HEK293 (cell line): ENCODE data around the gene KDM5A.

Experiments used
- CTCF ChIA-PET: fragments of 350-600 bp; formaldehyde crosslinking; extraction: SDS; loops from one replicate; lab custom pipeline; 2021; ENCODE audit warnings: antibody characterized with exemption; lab: Yijun Ruan, JAX
- POLR2A ChIA-PET: fragments of 300-600 bp; formaldehyde crosslinking; extraction: SDS; loops from one replicate; lab custom pipeline; 2020; ENCODE audit warnings: antibody characterized with exemption, inconsistent platforms; lab: Yijun Ruan, JAX
- H3K27ac ChIP-seq: fragments of 200-500 bp; sonication (Bioruptor generic); 2 replicates; pipeline ENCODE4 v1.5.1; 2014; ENCODE audit warnings: low read depth, low read length, control low read depth, inconsistent platforms; ENCODE audit errors: extremely low read depth
- H3K36me3 ChIP-seq, 2 experiments: fragments of 200-500 bp in 1 of 2; sonication (Bioruptor generic) in 1 of 2; 1 replicate in 1 of 2; 2 replicates in 1 of 2; pipeline ENCODE4 v1.5.1; 2014 to 2017; ENCODE audit warnings: inconsistent platforms in 2 of 2, low read length in 2 of 2; ENCODE audit not compliant: control insufficient read depth in 2 of 2, insufficient read depth in 1 of 2
- H3K4me1 ChIP-seq: fragments of 200-500 bp; sonication (Bioruptor generic); 2 replicates; pipeline ENCODE4 v1.5.1; 2014; ENCODE audit warnings: mild to moderate bottlenecking, low read length, inconsistent platforms; ENCODE audit not compliant: control insufficient read depth, insufficient read depth
- H3K4me3 ChIP-seq: 2 replicates; pipeline ENCODE4 v1.5.1; 2011; ENCODE audit warnings: low read depth, mild to moderate bottlenecking, control low read depth, low read length, moderate library complexity
- H3K9me3 ChIP-seq: fragments of 200-500 bp; sonication (Bioruptor generic); 2 replicates; pipeline ENCODE4 v1.5.1; 2014; ENCODE audit warnings: low read depth, low read length, inconsistent platforms; ENCODE audit not compliant: control insufficient read depth, insufficient read depth
- EGR2 ChIP-seq: fragments of 450-650 bp; formaldehyde crosslinking; IDR thresholded peaks from 2 replicates; pipeline ENCODE4 v1.5.1; 2016; ENCODE audit warnings: low read depth, missing biosample characterization, missing genetic modification characterization
- KLF1 ChIP-seq: fragments of 450-650 bp; formaldehyde crosslinking; IDR thresholded peaks from 2 replicates; pipeline ENCODE4 v1.5.1; 2016; ENCODE audit warnings: missing biosample characterization, missing genetic modification characterization
- KLF8 ChIP-seq: fragments of 450-650 bp; formaldehyde crosslinking; IDR thresholded peaks from 2 replicates; pipeline ENCODE4 v1.5.1; 2016; ENCODE audit warnings: missing biosample characterization, missing genetic modification characterization
- MYNN ChIP-seq: fragments of 450-650 bp; formaldehyde crosslinking; IDR thresholded peaks from 2 replicates; pipeline ENCODE4 v1.5.1; 2016; ENCODE audit warnings: missing biosample characterization, missing genetic modification characterization, borderline replicate concordance
- SETDB1 ChIP-seq: IDR thresholded peaks from one replicate; pipeline ENCODE4 v1.6.1; 2017; ENCODE audit warnings: mild to moderate bottlenecking, low read length, moderate library complexity, mixed read lengths; ENCODE audit not compliant: insufficient read length
- ZFHX2 ChIP-seq: fragments of 450-650 bp; formaldehyde crosslinking; conservative IDR thresholded peaks from 2 replicates; pipeline ENCODE4 v1.5.1; 2016; ENCODE audit warnings: missing biosample characterization, missing genetic modification characterization
- ZNF140 ChIP-seq: fragments of 450-650 bp; formaldehyde crosslinking; IDR thresholded peaks from 2 replicates; pipeline ENCODE4 v1.5.1; 2016; ENCODE audit warnings: missing biosample characterization, missing genetic modification characterization
- ZNF146 ChIP-seq: fragments of 450-650 bp; formaldehyde crosslinking; IDR thresholded peaks from 2 replicates; pipeline ENCODE4 v1.5.1; 2016; ENCODE audit warnings: missing biosample characterization, missing genetic modification characterization
- ZNF214 ChIP-seq: fragments of 450-650 bp; formaldehyde crosslinking; IDR thresholded peaks from 2 replicates; pipeline ENCODE4 v1.5.1; 2017; ENCODE audit warnings: missing biosample characterization, mild to moderate bottlenecking, missing genetic modification characterization, borderline replicate concordance
- ZNF248 ChIP-seq: fragments of 450-650 bp; formaldehyde crosslinking; IDR thresholded peaks from 2 replicates; pipeline ENCODE4 v1.5.1; 2017; ENCODE audit warnings: missing biosample characterization, missing genetic modification characterization
- ZNF335 ChIP-seq: fragments of 450-650 bp; formaldehyde crosslinking; conservative IDR thresholded peaks from 2 replicates; pipeline ENCODE4 v1.5.1; 2016; ENCODE audit warnings: missing biosample characterization, missing genetic modification characterization
- TF ChIP-seq, protein P1 (sequence below): fragments of 450-650 bp; formaldehyde crosslinking; IDR thresholded peaks from 2 replicates; pipeline ENCODE4 v1.5.1; 2017; ENCODE audit warnings: missing biosample characterization, missing genetic modification characterization
- TF ChIP-seq, protein P2 (sequence below): fragments of 450-650 bp; formaldehyde crosslinking; IDR thresholded peaks from 2 replicates; pipeline ENCODE4 v1.5.1; 2016; ENCODE audit warnings: missing biosample characterization, missing genetic modification characterization
- TF ChIP-seq, protein P3 (sequence below): fragments of 450-650 bp; formaldehyde crosslinking; IDR thresholded peaks from 2 replicates; pipeline ENCODE4 v1.5.1; 2016; ENCODE audit warnings: missing biosample characterization, missing genetic modification characterization
- TF ChIP-seq, protein P4 (sequence below): fragments of 450-650 bp; formaldehyde crosslinking; IDR thresholded peaks from 2 replicates; pipeline ENCODE4 v1.5.1; 2016; ENCODE audit warnings: missing biosample characterization, missing genetic modification characterization, borderline replicate concordance
- TF ChIP-seq, protein P5 (sequence below): fragments of 450-650 bp; formaldehyde crosslinking; IDR thresholded peaks from 2 replicates; pipeline ENCODE4 v1.5.1; 2016; ENCODE audit warnings: missing biosample characterization, missing genetic modification characterization
- TF ChIP-seq, protein P6 (sequence below): fragments of 450-650 bp; formaldehyde crosslinking; IDR thresholded peaks from 2 replicates; pipeline ENCODE4 v1.5.1; 2016; ENCODE audit warnings: missing biosample characterization, missing genetic modification characterization

Gene KDM5A

DNA sequence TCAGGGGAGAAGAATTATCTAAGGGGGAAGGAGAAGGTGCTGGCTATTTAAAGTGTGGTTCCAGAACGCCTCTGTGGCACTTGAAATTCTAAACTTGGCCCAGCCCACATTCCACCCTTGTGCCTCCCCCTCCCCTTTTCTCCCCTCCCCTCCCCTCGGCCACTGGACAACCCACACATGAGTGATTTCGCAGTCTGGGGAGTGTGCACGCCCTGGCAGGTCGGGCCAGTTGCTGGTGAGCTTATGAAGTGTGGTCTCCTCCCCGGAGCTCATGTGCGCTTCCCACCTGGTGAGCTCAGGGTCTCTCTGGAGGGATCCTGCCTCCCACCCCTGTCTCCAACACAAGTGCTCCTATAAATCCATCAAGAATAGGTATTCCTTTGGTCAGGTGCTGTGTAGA is 126.3 kb downstream of the KDM5A start, which contains the start of gene SLC6A13:
SLC6A13 (minus strand) TSS at position 20 of the 400 bp plus-strand sequence. CDS start 2,784 bp downstream, outside the sequence.
- POLR2A ChIA-PET, result no interaction called here
- Histone ChIP-seq H3K27ac (no peak within 1 kb of the TSS), H3K36me3 (no peaks in the 10 kb centered on the region), H3K9me3 (no peaks in the 10 kb centered on the region), H3K4me3 (no peak within 1 kb of the TSS), H3K4me1 (no peaks in the 10 kb centered on the region)
- TF ChIP-seq, protein P1, sequence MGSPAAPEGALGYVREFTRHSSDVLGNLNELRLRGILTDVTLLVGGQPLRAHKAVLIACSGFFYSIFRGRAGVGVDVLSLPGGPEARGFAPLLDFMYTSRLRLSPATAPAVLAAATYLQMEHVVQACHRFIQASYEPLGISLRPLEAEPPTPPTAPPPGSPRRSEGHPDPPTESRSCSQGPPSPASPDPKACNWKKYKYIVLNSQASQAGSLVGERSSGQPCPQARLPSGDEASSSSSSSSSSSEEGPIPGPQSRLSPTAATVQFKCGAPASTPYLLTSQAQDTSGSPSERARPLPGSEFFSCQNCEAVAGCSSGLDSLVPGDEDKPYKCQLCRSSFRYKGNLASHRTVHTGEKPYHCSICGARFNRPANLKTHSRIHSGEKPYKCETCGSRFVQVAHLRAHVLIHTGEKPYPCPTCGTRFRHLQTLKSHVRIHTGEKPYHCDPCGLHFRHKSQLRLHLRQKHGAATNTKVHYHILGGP (tag by site-specific recombination), result no peak
- TF ChIP-seq, protein P2, sequence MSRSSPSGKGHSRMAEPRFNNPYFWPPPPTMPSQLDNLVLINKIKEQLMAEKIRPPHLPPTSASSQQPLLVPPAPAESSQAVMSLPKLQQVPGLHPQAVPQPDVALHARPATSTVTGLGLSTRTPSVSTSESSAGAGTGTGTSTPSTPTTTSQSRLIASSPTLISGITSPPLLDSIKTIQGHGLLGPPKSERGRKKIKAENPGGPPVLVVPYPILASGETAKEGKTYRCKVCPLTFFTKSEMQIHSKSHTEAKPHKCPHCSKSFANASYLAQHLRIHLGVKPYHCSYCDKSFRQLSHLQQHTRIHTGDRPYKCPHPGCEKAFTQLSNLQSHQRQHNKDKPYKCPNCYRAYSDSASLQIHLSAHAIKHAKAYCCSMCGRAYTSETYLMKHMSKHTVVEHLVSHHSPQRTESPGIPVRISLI (tag by site-specific recombination), result no peak
- TF ChIP-seq, protein P3, sequence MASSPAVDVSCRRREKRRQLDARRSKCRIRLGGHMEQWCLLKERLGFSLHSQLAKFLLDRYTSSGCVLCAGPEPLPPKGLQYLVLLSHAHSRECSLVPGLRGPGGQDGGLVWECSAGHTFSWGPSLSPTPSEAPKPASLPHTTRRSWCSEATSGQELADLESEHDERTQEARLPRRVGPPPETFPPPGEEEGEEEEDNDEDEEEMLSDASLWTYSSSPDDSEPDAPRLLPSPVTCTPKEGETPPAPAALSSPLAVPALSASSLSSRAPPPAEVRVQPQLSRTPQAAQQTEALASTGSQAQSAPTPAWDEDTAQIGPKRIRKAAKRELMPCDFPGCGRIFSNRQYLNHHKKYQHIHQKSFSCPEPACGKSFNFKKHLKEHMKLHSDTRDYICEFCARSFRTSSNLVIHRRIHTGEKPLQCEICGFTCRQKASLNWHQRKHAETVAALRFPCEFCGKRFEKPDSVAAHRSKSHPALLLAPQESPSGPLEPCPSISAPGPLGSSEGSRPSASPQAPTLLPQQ, result no peak
- TF ChIP-seq ZNF146 (tag by site-specific recombination) (no peak), ZFHX2 (tag by site-specific recombination) (peak; percentile 77), EGR2 (tag by site-specific recombination) (peak; percentile 89), KLF1 (tag by site-specific recombination) (no peak)
- TF ChIP-seq, protein P4, sequence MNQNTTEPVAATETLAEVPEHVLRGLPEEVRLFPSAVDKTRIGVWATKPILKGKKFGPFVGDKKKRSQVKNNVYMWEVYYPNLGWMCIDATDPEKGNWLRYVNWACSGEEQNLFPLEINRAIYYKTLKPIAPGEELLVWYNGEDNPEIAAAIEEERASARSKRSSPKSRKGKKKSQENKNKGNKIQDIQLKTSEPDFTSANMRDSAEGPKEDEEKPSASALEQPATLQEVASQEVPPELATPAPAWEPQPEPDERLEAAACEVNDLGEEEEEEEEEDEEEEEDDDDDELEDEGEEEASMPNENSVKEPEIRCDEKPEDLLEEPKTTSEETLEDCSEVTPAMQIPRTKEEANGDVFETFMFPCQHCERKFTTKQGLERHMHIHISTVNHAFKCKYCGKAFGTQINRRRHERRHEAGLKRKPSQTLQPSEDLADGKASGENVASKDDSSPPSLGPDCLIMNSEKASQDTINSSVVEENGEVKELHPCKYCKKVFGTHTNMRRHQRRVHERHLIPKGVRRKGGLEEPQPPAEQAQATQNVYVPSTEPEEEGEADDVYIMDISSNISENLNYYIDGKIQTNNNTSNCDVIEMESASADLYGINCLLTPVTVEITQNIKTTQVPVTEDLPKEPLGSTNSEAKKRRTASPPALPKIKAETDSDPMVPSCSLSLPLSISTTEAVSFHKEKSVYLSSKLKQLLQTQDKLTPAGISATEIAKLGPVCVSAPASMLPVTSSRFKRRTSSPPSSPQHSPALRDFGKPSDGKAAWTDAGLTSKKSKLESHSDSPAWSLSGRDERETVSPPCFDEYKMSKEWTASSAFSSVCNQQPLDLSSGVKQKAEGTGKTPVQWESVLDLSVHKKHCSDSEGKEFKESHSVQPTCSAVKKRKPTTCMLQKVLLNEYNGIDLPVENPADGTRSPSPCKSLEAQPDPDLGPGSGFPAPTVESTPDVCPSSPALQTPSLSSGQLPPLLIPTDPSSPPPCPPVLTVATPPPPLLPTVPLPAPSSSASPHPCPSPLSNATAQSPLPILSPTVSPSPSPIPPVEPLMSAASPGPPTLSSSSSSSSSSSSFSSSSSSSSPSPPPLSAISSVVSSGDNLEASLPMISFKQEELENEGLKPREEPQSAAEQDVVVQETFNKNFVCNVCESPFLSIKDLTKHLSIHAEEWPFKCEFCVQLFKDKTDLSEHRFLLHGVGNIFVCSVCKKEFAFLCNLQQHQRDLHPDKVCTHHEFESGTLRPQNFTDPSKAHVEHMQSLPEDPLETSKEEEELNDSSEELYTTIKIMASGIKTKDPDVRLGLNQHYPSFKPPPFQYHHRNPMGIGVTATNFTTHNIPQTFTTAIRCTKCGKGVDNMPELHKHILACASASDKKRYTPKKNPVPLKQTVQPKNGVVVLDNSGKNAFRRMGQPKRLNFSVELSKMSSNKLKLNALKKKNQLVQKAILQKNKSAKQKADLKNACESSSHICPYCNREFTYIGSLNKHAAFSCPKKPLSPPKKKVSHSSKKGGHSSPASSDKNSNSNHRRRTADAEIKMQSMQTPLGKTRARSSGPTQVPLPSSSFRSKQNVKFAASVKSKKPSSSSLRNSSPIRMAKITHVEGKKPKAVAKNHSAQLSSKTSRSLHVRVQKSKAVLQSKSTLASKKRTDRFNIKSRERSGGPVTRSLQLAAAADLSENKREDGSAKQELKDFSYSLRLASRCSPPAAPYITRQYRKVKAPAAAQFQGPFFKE (tag by site-specific recombination), result no peak
- TF ChIP-seq, protein P5, sequence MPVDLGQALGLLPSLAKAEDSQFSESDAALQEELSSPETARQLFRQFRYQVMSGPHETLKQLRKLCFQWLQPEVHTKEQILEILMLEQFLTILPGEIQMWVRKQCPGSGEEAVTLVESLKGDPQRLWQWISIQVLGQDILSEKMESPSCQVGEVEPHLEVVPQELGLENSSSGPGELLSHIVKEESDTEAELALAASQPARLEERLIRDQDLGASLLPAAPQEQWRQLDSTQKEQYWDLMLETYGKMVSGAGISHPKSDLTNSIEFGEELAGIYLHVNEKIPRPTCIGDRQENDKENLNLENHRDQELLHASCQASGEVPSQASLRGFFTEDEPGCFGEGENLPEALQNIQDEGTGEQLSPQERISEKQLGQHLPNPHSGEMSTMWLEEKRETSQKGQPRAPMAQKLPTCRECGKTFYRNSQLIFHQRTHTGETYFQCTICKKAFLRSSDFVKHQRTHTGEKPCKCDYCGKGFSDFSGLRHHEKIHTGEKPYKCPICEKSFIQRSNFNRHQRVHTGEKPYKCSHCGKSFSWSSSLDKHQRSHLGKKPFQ (tag by site-specific recombination), result no peak
- TF ChIP-seq, protein P6, sequence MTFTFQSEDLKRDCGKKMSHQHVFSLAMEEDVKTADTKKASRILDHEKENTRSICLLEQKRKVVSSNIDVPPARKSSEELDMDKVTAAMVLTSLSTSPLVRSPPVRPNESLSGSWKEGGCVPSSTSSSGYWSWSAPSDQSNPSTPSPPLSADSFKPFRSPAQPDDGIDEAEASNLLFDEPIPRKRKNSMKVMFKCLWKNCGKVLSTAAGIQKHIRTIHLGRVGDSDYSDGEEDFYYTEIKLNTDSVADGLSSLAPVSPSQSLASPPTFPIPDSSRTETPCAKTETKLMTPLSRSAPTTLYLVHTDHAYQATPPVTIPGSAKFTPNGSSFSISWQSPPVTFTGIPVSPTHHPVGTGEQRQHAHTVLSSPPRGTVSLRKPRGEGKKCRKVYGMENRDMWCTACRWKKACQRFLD (tag by site-specific recombination), result no peak
- CTCF ChIA-PET, result interaction anchor here (0.6 to 1.0 kb wide), 2 partner anchors 8 to 285 kb away, joined by 3 read pairs; no protein-coding TSS in a partner anchor

DNA sequence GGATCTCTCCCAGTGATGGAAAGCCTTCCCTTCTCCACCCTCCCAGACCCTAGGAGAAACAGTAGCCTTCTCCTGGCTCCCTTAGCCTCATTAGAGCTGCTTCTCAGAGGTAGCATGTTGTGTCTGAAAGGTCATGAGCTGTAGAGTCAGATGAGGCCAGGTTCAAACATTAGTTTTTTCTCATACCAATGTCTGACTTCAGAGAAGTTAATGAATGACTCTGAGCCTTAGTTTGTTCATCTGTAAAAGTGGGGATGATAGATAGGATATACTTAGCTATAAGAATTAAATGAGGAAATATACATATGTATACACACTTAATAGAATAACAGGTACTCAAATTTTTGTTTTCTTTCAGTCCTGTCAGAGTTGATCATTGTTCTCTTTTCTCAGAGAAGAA is 127.0 kb downstream of the KDM5A start:
- no peak for TF ChIP-seq SETDB1
- TF ChIP-seq KLF8 (tag by site-specific recombination), result no peak
- TF ChIP-seq ZNF214 (tag by site-specific recombination), result no peak
- TF ChIP-seq MYNN (tag by site-specific recombination), result no peak
- no peak for TF ChIP-seq ZNF335
- no peak for TF ChIP-seq ZNF248 (tag by site-specific recombination)
- TF ChIP-seq ZNF140, result no peak
- POLR2A ChIA-PET, result no interaction called here
- Histone ChIP-seq H3K9me3 (no peaks in the 10 kb centered on the region), H3K4me1 (no peaks in the 10 kb centered on the region), H3K4me3 (no peak overlapping the region), H3K27ac (no peak overlapping the region), H3K36me3 (no peaks in the 10 kb centered on the region)
- CTCF ChIA-PET, result interaction anchor here (0.5 to 1.0 kb wide), 3 partner anchors 8 to 285 kb away, joined by 3 read pairs; no protein-coding TSS in a partner anchor
